K562 (cell line): ENCODE data around the gene VEGFB. TPM values are rescaled to one million over a fixed set of nuclear protein-coding genes. Genes with fewer than 3 reads are reported as not detected.

Experiments
- ATAC-seq: fragments of 200-7000 bp; cut with Tn5 transposase; 3 replicates; pipeline ENCODE4 v1.9.1; 2020; ENCODE audit warnings: moderate library complexity
- BruUV-seq: library from RNA; stranded (reverse); fragments of 400-500 nt; replicated peaks from 2 replicates; lab custom pipeline; 2021; lab: Mats Ljungman, UMichigan
- CTCF ChIA-PET: fragments of 300-600 bp; formaldehyde crosslinking; extraction: SDS; loops from one replicate; lab custom pipeline; 2021; ENCODE audit warnings: low intra/inter-chr PET ratio; lab: Yijun Ruan, JAX
- POLR2A ChIA-PET: fragments of 300-600, 350-650 bp; sonication (Branson Sonifier 250); formaldehyde crosslinking; extraction: SDS; loops from one replicate; lab custom pipeline; 2021; ENCODE audit warnings: antibody characterized with exemption, inconsistent platforms; lab: Yijun Ruan, JAX
- DNase-seq, 4 experiments: peaks; one replicate each; pipeline versions ENCODE4 v3.0.0 to v3.0.0-alpha.2; 2011 to 2018; ENCODE audit warnings: low spot score in 3 of 4, mixed read lengths in 3 of 4; ENCODE audit errors: extremely low read depth in 1 of 4
- FAIRE-seq: peaks from 2 replicates; lab custom pipeline; 2011; peaks lifted over from hg19 to GRCh38; lab: Jason Lieb, UNC
- H2AFZ ChIP-seq: 2 replicates; pipeline ENCODE4 v1.6.0; 2011; ENCODE audit warnings: low read depth, low read length, control low read depth, inconsistent platforms
- H3K27ac ChIP-seq: fragments of 200-600 bp; 3 replicates; pipeline ENCODE4 v1.8.0; 2011; ENCODE audit warnings: low read depth, mild to moderate bottlenecking, control low read depth, inconsistent platforms, low read length, moderate library complexity, mixed read lengths; ENCODE audit errors: extremely low read depth
- H3K27me3 ChIP-seq, 2 experiments: fragments of 300-600 bp in 1 of 2; 2 replicates in 1 of 2; 3 replicates in 1 of 2; pipeline versions ENCODE4 v1.6.0 to v1.8.0; 2011; ENCODE audit warnings: inconsistent platforms in 2 of 2, low read length in 2 of 2, mild to moderate bottlenecking in 1 of 2, mixed read lengths in 1 of 2, moderate library complexity in 1 of 2; ENCODE audit not compliant: control insufficient read depth in 2 of 2, insufficient read depth in 2 of 2
- H3K36me3 ChIP-seq: fragments of 300-600 bp; 3 replicates; pipeline ENCODE4 v1.8.0; 2011; ENCODE audit warnings: mild to moderate bottlenecking, low read length, inconsistent platforms; ENCODE audit not compliant: control insufficient read depth, insufficient read depth
- H3K4me1 ChIP-seq, 2 experiments: fragments of 200-600 bp in 1 of 2; replicated peaks in 1 of 2; 2 replicates in 1 of 2; 3 replicates in 1 of 2; pipeline versions ENCODE4 v1.5.1 to v1.8.0; 2011; ENCODE audit warnings: inconsistent platforms in 2 of 2, low read length in 2 of 2, mild to moderate bottlenecking in 1 of 2, mixed read lengths in 1 of 2, moderate library complexity in 1 of 2; ENCODE audit not compliant: control insufficient read depth in 2 of 2, insufficient read depth in 2 of 2
- H3K4me2 ChIP-seq: 2 replicates; pipeline ENCODE4 v1.6.1; 2011; ENCODE audit warnings: low read length, control low read depth, inconsistent platforms, mixed read lengths; ENCODE audit not compliant: insufficient read depth
- H3K4me3 ChIP-seq: fragments of 200-600 bp; sonication (generic), shearing (Covaris generic); 2 replicates; pipeline ENCODE4 v1.5.1; 2016; ENCODE audit warnings: control low read depth, inconsistent platforms
- H3K79me2 ChIP-seq: fragments of 200-600 bp; 3 replicates; pipeline ENCODE4 v1.8.0; 2011; ENCODE audit warnings: low read length, inconsistent platforms; ENCODE audit not compliant: control insufficient read depth, insufficient read depth
- H3K9ac ChIP-seq, 2 experiments: 2 replicates each; pipeline versions ENCODE4 v1.6.0 to v1.6.1; 2011; ENCODE audit warnings: low read depth in 2 of 2, low read length in 2 of 2, control low read depth in 1 of 2, inconsistent platforms in 1 of 2, mild to moderate bottlenecking in 1 of 2, mixed read lengths in 1 of 2; ENCODE audit not compliant: insufficient read depth in 1 of 2
- H3K9me1 ChIP-seq: one replicate; pipeline ENCODE4 v1.6.0; 2011; ENCODE audit warnings: inconsistent platforms, mild to moderate bottlenecking, low read length, moderate library complexity; ENCODE audit not compliant: control insufficient read depth, insufficient read depth
- H3K9me3 ChIP-seq: replicated peaks from 2 replicates; pipeline ENCODE4 v1.5.1; 2011; ENCODE audit warnings: low read depth, low read length, inconsistent platforms; ENCODE audit not compliant: control insufficient read depth, insufficient read depth
- H4K20me1 ChIP-seq: replicated peaks from 2 replicates; pipeline ENCODE4 v1.6.1; 2011; ENCODE audit warnings: low read length, inconsistent platforms, mixed read lengths; ENCODE audit not compliant: control insufficient read depth, insufficient read depth
- ADNP ChIP-seq: fragments of 200-800 bp; sonication (Bioruptor generic); IDR thresholded peaks from 2 replicates; pipeline ENCODE4 v1.6.1; 2016; ENCODE audit warnings: missing genetic modification characterization, missing compliant biosample characterization
- CBX5 ChIP-seq: IDR thresholded peaks from 2 replicates; pipeline ENCODE4 v1.6.1; 2014; ENCODE audit warnings: low read depth, borderline replicate concordance
- DMBX1 ChIP-seq: fragments of 250-450 bp; sonication (Bioruptor Pico); IDR thresholded peaks from 2 replicates; pipeline ENCODE4 v1.8.0; 2022; ENCODE audit warnings: inconsistent platforms, mild to moderate bottlenecking, moderate library complexity, borderline replicate concordance
- ELK1 ChIP-seq: sonication (generic); formaldehyde crosslinking; IDR thresholded peaks from 2 replicates; pipeline ENCODE4 v1.8.1; 2022; ENCODE audit warnings: missing genetic modification reagents
- FIP1L1 ChIP-seq: fragments of 200-400 bp; formaldehyde crosslinking; IDR thresholded peaks from 2 replicates; pipeline ENCODE4 v1.6.1; 2018; ENCODE audit warnings: mild to moderate bottlenecking, low read depth, low read length; ENCODE audit not compliant: poor library complexity, severe bottlenecking
- KDM4B ChIP-seq, 2 experiments: fragments of 450-650 bp in 1 of 2; sonication (generic) in 1 of 2; IDR thresholded peaks; 2 replicates each; pipeline ENCODE4 v1.6.1; 2016 to 2017; ENCODE audit warnings: borderline replicate concordance in 2 of 2, antibody characterized with exemption in 1 of 2, low read depth in 1 of 2, mild to moderate bottlenecking in 1 of 2
- KDM5B ChIP-seq: fragments of 200-600 bp; sonication (generic); IDR thresholded peaks from 2 replicates; pipeline ENCODE4 v1.6.1; 2012; ENCODE audit warnings: low read depth, mild to moderate bottlenecking, moderate library complexity, low read length, control low read depth, inconsistent platforms; ENCODE audit not compliant: insufficient replicate concordance
- MAFK ChIP-seq: IDR thresholded peaks from 2 replicates; pipeline ENCODE4 v1.6.1; 2011; ENCODE audit warnings: low read length, improper control_type of control experiment
- NONO ChIP-seq, 2 experiments: fragments of 200-400 bp in 1 of 2; fragments of 450-650 bp in 1 of 2; formaldehyde crosslinking in 1 of 2; IDR thresholded peaks; 2 replicates each; pipeline ENCODE4 v1.6.1; 2017; ENCODE audit warnings: low read depth in 2 of 2, mild to moderate bottlenecking in 2 of 2, moderate library complexity in 2 of 2, low read length in 1 of 2
- NR4A1 ChIP-seq, 2 experiments: fragments of 250-450 bp in 1 of 2; fragments of 450-650 bp in 1 of 2; sonication (Bioruptor Pico) in 1 of 2; IDR thresholded peaks; 2 replicates each; pipeline versions ENCODE4 v1.4.0 to v1.6.1; 2016 to 2020; ENCODE audit warnings: mild to moderate bottlenecking in 2 of 2, missing compliant biosample characterization in 1 of 2, missing genetic modification characterization in 1 of 2, moderate library complexity in 1 of 2
- POLR2B ChIP-seq: fragments of 450-650 bp; IDR thresholded peaks from 2 replicates; pipeline ENCODE4 v1.6.1; 2018; ENCODE audit warnings: low read depth; ENCODE audit not compliant: partially characterized antibody
- POU5F1 ChIP-seq: fragments of 150-350 bp; IDR thresholded peaks from 2 replicates; pipeline ENCODE4 v1.6.1; 2014; ENCODE audit warnings: borderline replicate concordance, low read length, low read depth, mild to moderate bottlenecking; ENCODE audit not compliant: partially characterized antibody
- SRSF9 ChIP-seq: fragments of 200-400 bp; formaldehyde crosslinking; IDR thresholded peaks from 2 replicates; pipeline ENCODE4 v1.6.1; 2017; ENCODE audit warnings: low read depth, low read length, borderline replicate concordance
- ZNF224 ChIP-seq: sonication (generic); formaldehyde crosslinking; IDR thresholded peaks from 2 replicates; pipeline ENCODE4 v1.8.0; 2022; ENCODE audit warnings: mild to moderate bottlenecking, missing genetic modification reagents
- ZNF384 ChIP-seq: IDR thresholded peaks from 2 replicates; pipeline ENCODE4 v1.6.1; 2012; ENCODE audit warnings: low read depth, low read length, improper control_type of control experiment
- ZNF79 ChIP-seq: fragments of 250-450 bp; sonication (Bioruptor Pico); IDR thresholded peaks from 2 replicates; pipeline ENCODE4 v1.4.0; 2020; ENCODE audit warnings: low read depth, mild to moderate bottlenecking, moderate library complexity
- WGBS: fragments of 100-300 bp; shearing (Covaris generic); methylation state at CpG from one replicate; pipeline ENCODE4 v1.1.6; 2016; ENCODE audit warnings: low coverage, mixed read lengths; ENCODE audit not compliant: insufficient coverage; ENCODE audit errors: missing lambda C conversion rate; 5-methylcytosine and 5-hydroxymethylcytosine counted together
- in situ Hi-C: fragments of 300-500 bp; cut with MboI; formaldehyde crosslinking; loops from 4 replicates; pipeline ENCODE4 v1.15.0; 2018; ENCODE audit warnings: inconsistent platforms, mixed read lengths
- intact Hi-C: fragments of 100-400 bp; cut with micrococcal nuclease; formaldehyde crosslinking; loops from 2 replicates; pipeline ENCODE4 v1.14.2; 2022
- polyA plus RNA-seq, 8 experiments: library from polyadenylated mRNA; depleted of rRNA in 4 of 8; stranded (reverse) in 5 of 8; unstranded in 3 of 8; fragments of >200 nt; fragmentation: Nextera tagmentation in 2 of 8; fragmentation: Illumina TruSeq in 1 of 8; extraction: Ambion mirVana in 2 of 8; extraction: Trizol in 1 of 8; gene quantifications; 2 replicates each; pipeline versions ENCODE4 v1.2.1 to v1.2.3, GENCODE V29; 2011 to 2014; ENCODE audit warnings: inconsistent platforms in 1 of 8, missing spikeins in 1 of 8
- total RNA-seq, 7 experiments: library from RNA; depleted of rRNA in 6 of 7; stranded (reverse); fragments of >200 nt in 6 of 7; fragmentation: Illumina TruSeq in 2 of 7; extraction: Trizol in 2 of 7; gene quantifications; 2 replicates each; pipeline versions ENCODE4 v1.2.1 to v1.2.3, GENCODE V29; 2011 to 2021; ENCODE audit warnings: low replicate concordance in 1 of 7
- TF ChIP-seq, protein P1 (sequence below), 3 experiments: fragments of 200-800 bp in 1 of 3; sonication (Bioruptor generic) in 1 of 3; sonication (generic) in 1 of 3; formaldehyde crosslinking in 1 of 3; IDR thresholded peaks; 2 replicates each; pipeline versions ENCODE4 v1.6.1 to v1.8.0; 2016 to 2022; ENCODE audit warnings: mild to moderate bottlenecking in 2 of 3, missing compliant biosample characterization in 2 of 3, missing genetic modification characterization in 2 of 3, missing genetic modification reagents in 1 of 3

VEGFB gene
- total and polyA plus RNA-seq, 9 of the 15 experiments (the other 6 are each of a cell fraction or from before 2014, with no cell fraction given): 11.0 to 83.4 (median 25.7) TPM

GRCh38 chr11:64250415-64251015 is 16.1 kb downstream of the VEGFB start:
- Histone ChIP-seq H3K4me3 (peak overlapping the region; percentile 87), H3K27me3 (no peaks in the 10 kb centered on the region), H3K4me1 (peaks cover 30 to 89% of the 10 kb centered on the region in 2 experiments), H3K9me1 (no peaks in the 10 kb centered on the region), H4K20me1 (peaks cover 7% of the 10 kb centered on the region), H3K9ac (peak overlapping the region; percentile 84 to 95; a peak in 3 of 4 replicates), H3K4me2 (peak overlapping the region; percentile 88), H2AFZ (peak overlapping the region; percentile 94), H3K27ac (peak overlapping the region; percentile 80; the same call in 1 of the 3 replicates), H3K9me3 (no peaks in the 10 kb centered on the region), H3K36me3 (peaks cover 32% of the 10 kb centered on the region; the same call in 2 of the 3 replicates), H3K79me2 (peaks cover 36% of the 10 kb centered on the region)
- in situ Hi-C loops: no loop called here
- BruUV-seq: no TSS peak
- DNase-seq (peak in 2 of 4 experiments; percentile 69 to 75), ATAC-seq (peak; percentile 41), FAIRE-seq (no peak)
- ChIA-PET POLR2A (interaction anchor here (0.5 to 7.8 kb wide), 6 partner anchors 9 to 1260 kb away, joined by 3 to 58 read pairs (median 3); partner anchors contain the start of gene FERMT3), CTCF (interaction anchor here (0.7 kb wide), 1 partner anchor 50 kb away, joined by 3 read pairs; the partner anchor contains the start of gene CATSPERZ)
- intact Hi-C loops: no loop called here
- 9% methylated on average over 10 of the region's 13 CpGs for WGBS
- TF ChIP-seq POU5F1: no peak
- no peak for TF ChIP-seq NR4A1 (CRISPR knock-in tag; IDR thresholded peaks at IDR 0.05)
- 0 out of 2 replicates have a peak, but pooled peaks have one; percentile 30 for TF ChIP-seq NR4A1 (tag; IDR thresholded peaks at IDR 0.05)
- TF ChIP-seq KDM5B: peak; percentile 16
- TF ChIP-seq ELK1: no peak
- TF ChIP-seq ZNF384: no peak
- TF ChIP-seq ZNF224: no peak
- TF ChIP-seq CBX5: no peak
- peak in 1 of 2 experiments; percentile 11; a peak in 1 of 4 replicates for TF ChIP-seq NONO (IDR thresholded peaks at IDR 0.05; ENCODE audit: low read depth in 2 of 2, low read length in 1 of 2)
- TF ChIP-seq SRSF9: no peak
- TF ChIP-seq POLR2B: no peak
- TF ChIP-seq DMBX1 (CRISPR knock-in tag): no peak
- no peak for TF ChIP-seq ZNF79 (CRISPR knock-in tag)
- TF ChIP-seq ADNP: no peak
- TF ChIP-seq FIP1L1: peak; percentile 14
- TF ChIP-seq KDM4B (IDR thresholded peaks at IDR 0.05; ENCODE audit: borderline replicate concordance in 2 of 2, low read depth in 1 of 2): peak in 1 of 2 experiments; percentile 44; a peak in 1 of 4 replicates
- TF ChIP-seq, protein P1, sequence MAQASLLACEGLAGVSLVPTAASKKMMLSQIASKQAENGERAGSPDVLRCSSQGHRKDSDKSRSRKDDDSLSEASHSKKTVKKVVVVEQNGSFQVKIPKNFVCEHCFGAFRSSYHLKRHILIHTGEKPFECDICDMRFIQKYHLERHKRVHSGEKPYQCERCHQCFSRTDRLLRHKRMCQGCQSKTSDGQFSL (CRISPR knock-in tag; IDR thresholded peaks at IDR 0.05): 0 out of 2 replicates have a peak, but pooled peaks have one; percentile 10
- TF ChIP-seq, protein P1 (tag; IDR thresholded peaks at IDR 0.05): no peak
- TF ChIP-seq MAFK: no peak
